Sigmoid colon (tissue), 7 donors: ENCODE measurements around the gene MYBBP1A. TPM values are rescaled to one million over a fixed set of nuclear protein-coding genes. Genes with fewer than 3 reads are reported as not detected.
A peak's percentile ranks its signal among the peaks of the same experiment; 100 is the strongest.

ENCODE experiments used
- DNase-seq: peaks from one replicate; pipeline ENCODE4 v3.0.0-alpha.2; 2019
- H3K27ac ChIP-seq, 4 donors: fragments of 200-600 bp; sonication (generic); one replicate each; pipeline ENCODE4 v1.5.1; 2016 to 2019; ENCODE audit warnings: mild to moderate bottlenecking in 1 of 4
- H3K27me3 ChIP-seq, 3 donors: fragments of 200-600 bp; sonication (generic); one replicate each; pipeline ENCODE4 v1.5.1; 2019; ENCODE audit warnings: mild to moderate bottlenecking in 1 of 3
- H3K36me3 ChIP-seq, 4 donors: fragments of 200-600 bp; sonication (generic); one replicate each; pipeline ENCODE4 v1.5.1; 2016 to 2019
- H3K4me1 ChIP-seq, 4 donors: fragments of 200-600 bp; sonication (generic); one replicate each; pipeline ENCODE4 v1.5.1; 2017 to 2019
- H3K4me3 ChIP-seq, 4 donors: fragments of 200-600 bp; sonication (generic); one replicate each; pipeline ENCODE4 v1.5.1; 2017 to 2019; ENCODE audit warnings: mild to moderate bottlenecking in 2 of 4, moderate library complexity in 1 of 4
- H3K9me3 ChIP-seq, 4 donors: fragments of 200-600 bp in 3 of 4; sonication (generic) in 3 of 4; one replicate each; pipeline versions ENCODE4 v1.5.1 to v1.6.1; 2013 to 2019
- CTCF ChIP-seq, 4 experiments: fragments of 450-650 bp in 3 of 4; fragments of 200-600 bp in 1 of 4; IDR thresholded peaks; one replicate each; pipeline ENCODE4 v1.5.1; 2016 to 2019; ENCODE audit warnings: antibody characterized with exemption in 4 of 4, mild to moderate bottlenecking in 3 of 4, moderate library complexity in 2 of 4
- EP300 ChIP-seq, 4 donors: sonication (generic); formaldehyde crosslinking; IDR thresholded peaks; one replicate each; pipeline ENCODE4 v1.6.1; 2017; ENCODE audit warnings: antibody characterized with exemption in 4 of 4
- POLR2A ChIP-seq, 2 donors: fragments of 450-650 bp; IDR thresholded peaks; one replicate each; pipeline ENCODE4 v1.6.1; 2016; ENCODE audit warnings: antibody characterized with exemption in 2 of 2, mild to moderate bottlenecking in 2 of 2, moderate library complexity in 2 of 2
- POLR2AphosphoS5 ChIP-seq, 4 donors: sonication (generic); formaldehyde crosslinking; IDR thresholded peaks; one replicate each; pipeline ENCODE4 v1.6.1; 2017; ENCODE audit warnings: antibody characterized with exemption in 4 of 4
- WGBS, 2 donors: extraction: QIAGEN DNeasy Blood & Tissue Kit; methylation state at CpG; one replicate each; pipeline ENCODE4 v1.1.7; 2013; 5-methylcytosine and 5-hydroxymethylcytosine counted together
- intact Hi-C: fragments of 100-400 bp; cut with DNase I; formaldehyde crosslinking; loops from one replicate; pipeline ENCODE4 v1.15.1; 2023
- polyA plus RNA-seq, 3 donors: library from polyadenylated mRNA; stranded (reverse); fragments of 200-250 nt; gene quantifications; one replicate each; pipeline ENCODE4 v1.2.3, GENCODE V29; 2013
- total RNA-seq, 4 donors: library from RNA; depleted of rRNA; stranded (reverse); fragments of >200 nt; gene quantifications; one replicate each; pipeline ENCODE4 v1.1.0, GENCODE V29; 2016
- donor health status: healthy with polysubstance abuse.
- donor health status: Bipolar disorder and iron deficiency.
- donor health status: healthy.

The MYBBP1A gene
- total and polyA plus RNA-seq, 7 donors: 6.6 to 44.5 (median 25.8) TPM

GRCh38 chr17:4523946-4524345, 31.2 kb downstream of the MYBBP1A start:
- intact Hi-C loops: no loop called here
- Histone ChIP-seq H3K9me3 (no peaks in the 10 kb centered on the region), H3K4me1 (peaks cover 0 to 12% (median 7%) of the 10 kb centered on the region in 4 donors), H3K4me3 (no peak overlapping the region), H3K27me3 (no peaks in the 10 kb centered on the region), H3K27ac (no peak overlapping the region), H3K36me3 (no peaks in the 10 kb centered on the region)
- DNase-seq: no peak
- WGBS, 2 donors: 82 to 96% methylated on average over 8 of the region's 8 CpGs
- TF ChIP-seq CTCF (IDR thresholded peaks at IDR 0.05): no peak
- no peak for TF ChIP-seq EP300 (IDR thresholded peaks at IDR 0.05)
- TF ChIP-seq POLR2AphosphoS5 (IDR thresholded peaks at IDR 0.05): no peak
- no peak for TF ChIP-seq POLR2A (IDR thresholded peaks at IDR 0.05)

DNA sequence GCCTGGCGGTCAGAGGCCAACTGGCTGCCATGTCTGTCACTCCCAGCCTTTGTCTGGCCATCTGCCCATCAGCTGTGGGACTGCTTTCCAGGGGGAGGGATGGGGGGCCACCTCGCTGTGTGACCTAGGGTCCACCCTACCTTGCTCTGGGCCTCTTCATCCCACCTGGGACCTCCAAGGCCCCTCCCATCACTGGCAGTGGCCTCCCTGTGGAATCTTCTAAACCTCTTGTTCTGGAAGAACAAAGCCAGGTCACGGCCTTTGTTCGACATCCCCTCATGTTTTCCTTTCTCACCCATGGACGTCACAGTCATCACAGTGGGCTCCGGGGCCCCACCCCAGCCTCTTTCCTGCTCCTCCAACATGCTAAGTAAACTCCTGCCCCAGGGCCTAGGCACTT, 32.5 kb downstream of the MYBBP1A start:
- Histone ChIP-seq H3K4me1 (peaks cover 0 to 12% (median 7%) of the 10 kb centered on the region in 4 donors), H3K4me3 (no peak overlapping the region), H3K36me3 (no peaks in the 10 kb centered on the region), H3K9me3 (no peaks in the 10 kb centered on the region), H3K27ac (peak overlapping the region in 3 of 4 donors; percentile 29 to 76 (median 53)), H3K27me3 (no peaks in the 10 kb centered on the region)
- no peak for DNase-seq
- intact Hi-C loops: no loop called here
- TF ChIP-seq EP300 (IDR thresholded peaks at IDR 0.05) (no peak), POLR2A (IDR thresholded peaks at IDR 0.05) (no peak), POLR2AphosphoS5 (IDR thresholded peaks at IDR 0.05) (no peak), CTCF (IDR thresholded peaks at IDR 0.05) (no peak)
- WGBS, 2 donors: 88 to 89% methylated on average over 6 of the region's 6 CpGs

DNA sequence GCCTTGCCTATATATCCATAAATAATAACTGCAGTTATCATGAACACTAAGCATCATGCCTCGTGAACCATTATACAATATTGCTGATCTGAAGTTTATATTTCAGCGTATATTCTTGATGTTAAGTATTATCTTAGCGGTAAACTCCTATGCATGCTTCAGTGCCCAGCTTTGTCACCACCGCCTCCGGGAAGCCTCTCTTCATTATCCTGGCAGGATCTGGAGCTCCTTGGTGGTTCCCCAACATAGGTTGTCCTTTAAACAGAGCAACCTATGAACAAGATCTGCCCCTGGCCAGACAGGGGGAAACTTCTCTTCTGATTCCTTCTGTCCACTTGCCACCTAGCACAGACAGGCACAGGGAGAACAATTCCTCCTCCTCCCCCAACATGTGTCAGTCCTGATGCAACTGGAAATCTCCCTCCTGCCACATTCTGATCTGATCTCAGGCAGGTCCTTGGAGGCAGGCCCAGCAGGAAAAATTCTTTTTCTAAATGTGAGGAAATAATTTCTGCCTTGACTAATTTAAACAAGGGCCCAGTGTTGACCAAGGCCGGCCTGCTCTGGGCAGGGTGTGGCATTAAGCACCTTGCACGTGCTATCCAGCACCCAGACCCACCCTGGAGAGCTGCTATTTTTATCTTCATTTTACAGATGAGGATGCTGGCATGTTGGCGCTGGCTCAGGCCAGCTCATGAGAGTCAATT, 34.1 kb downstream of the MYBBP1A start:
- WGBS, 2 donors: 66 to 80% methylated on average over 8 of the region's 8 CpGs
- Histone ChIP-seq H3K27ac (peak overlapping the region; percentile 12 to 76 (median 42)), H3K4me1 (peaks cover 0 to 12% (median 7%) of the 10 kb centered on the region in 4 donors), H3K9me3 (no peaks in the 10 kb centered on the region), H3K36me3 (no peaks in the 10 kb centered on the region), H3K4me3 (no peak overlapping the region), H3K27me3 (no peaks in the 10 kb centered on the region)
- intact Hi-C loops: no loop called here
- DNase-seq: no peak
- no peak for TF ChIP-seq EP300 (IDR thresholded peaks at IDR 0.05)
- TF ChIP-seq POLR2AphosphoS5 (IDR thresholded peaks at IDR 0.05): no peak
- no peak for TF ChIP-seq POLR2A (IDR thresholded peaks at IDR 0.05)
- no peak for TF ChIP-seq CTCF (IDR thresholded peaks at IDR 0.05)

DNA sequence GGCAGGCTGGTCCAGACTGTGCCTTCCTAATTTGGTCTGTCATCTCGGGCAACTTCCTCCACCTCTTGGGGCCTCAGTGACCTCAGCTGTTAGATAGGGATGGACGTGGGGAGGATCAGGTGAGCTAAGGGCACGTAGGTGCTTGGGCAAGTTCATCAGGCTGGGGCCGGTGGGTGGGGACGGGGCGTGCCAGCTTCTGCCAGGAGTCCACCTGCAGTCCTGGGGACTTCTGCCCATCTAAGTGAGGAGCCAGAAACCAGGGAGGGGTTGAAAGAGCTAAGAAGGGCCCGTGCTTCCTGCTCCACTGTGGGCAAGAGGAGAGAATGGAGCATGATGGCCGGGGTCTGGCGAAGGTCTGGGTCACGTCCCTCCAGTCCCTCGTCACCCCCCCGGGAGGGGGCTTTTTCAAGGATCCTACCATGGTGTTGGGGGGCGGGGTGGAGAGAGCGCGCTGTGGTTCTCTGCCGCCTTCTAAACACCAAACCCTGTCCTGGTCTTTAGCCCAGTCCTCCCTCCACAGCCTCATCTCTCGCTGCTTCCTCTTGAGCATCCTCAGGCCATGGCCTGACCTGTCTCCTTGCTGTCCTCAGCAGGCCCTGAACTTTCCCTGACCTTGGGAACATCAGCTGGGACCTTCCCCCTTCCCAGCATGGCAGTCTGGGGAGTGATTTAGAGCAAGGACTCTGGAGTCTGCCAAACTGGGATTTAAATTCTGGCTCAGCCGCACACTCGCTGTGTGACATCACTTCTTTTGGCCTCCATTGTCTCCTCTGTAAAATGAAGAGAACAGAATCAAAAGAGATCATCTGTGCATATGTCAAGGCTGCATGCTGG, 34.9 kb downstream of the MYBBP1A start:
- H3K9me3 ChIP-seq: no peaks in the 10 kb centered on the region
- intact Hi-C loops: no loop called here
- no peak overlapping the region for H3K4me3 ChIP-seq
- no peak for DNase-seq
- TF ChIP-seq POLR2AphosphoS5 (IDR thresholded peaks at IDR 0.05) (no peak), EP300 (IDR thresholded peaks at IDR 0.05) (no peak), POLR2A (IDR thresholded peaks at IDR 0.05) (no peak), CTCF (IDR thresholded peaks at IDR 0.05) (no peak)
- no peaks in the 10 kb centered on the region for H3K27me3 ChIP-seq
- H3K27ac ChIP-seq: peak overlapping the region; percentile 42 to 76 (median 52)
- 84% methylated on average over 19 of the region's 19 CpGs for WGBS, 2 donors
- H3K36me3 ChIP-seq: no peaks in the 10 kb centered on the region
- peaks cover 0 to 12% (median 7%) of the 10 kb centered on the region in 4 donors for H3K4me1 ChIP-seq
